T-cell (primary cell): ENCODE data around the gene DDIT4. TPM values are rescaled to one million over a fixed set of nuclear protein-coding genes. Genes with fewer than 3 reads are reported as not detected.

Experiments
- ATAC-seq, 4 experiments: fragments of 200-7000 bp in 3 of 4; fragments of 150-1000 bp in 1 of 4; cut with Tn5 transposase; replicated peaks in 1 of 4; 1 replicate in 3 of 4; 2 replicates in 1 of 4; pipeline ENCODE4 v1.10.0; 2021; ENCODE audit warnings: moderate library complexity in 3 of 4, mild to moderate bottlenecking in 2 of 4, moderate number of reproducible peaks in 1 of 4
- CTCF ChIA-PET, 2 donors: fragments of 300-600 bp; sonication (Branson Sonifier 250); formaldehyde crosslinking; loops; one replicate each; lab custom pipeline; 2022; ENCODE audit warnings: antibody characterized with exemption in 2 of 2; lab: Charles Lee
- POLR2A ChIA-PET, 2 donors: fragments of 300-600 bp; sonication (Branson Sonifier 250); formaldehyde crosslinking; loops; one replicate each; lab custom pipeline; 2022; ENCODE audit warnings: antibody characterized with exemption in 2 of 2; lab: Charles Lee
- DNase-seq, 35 experiments: peaks; one replicate each; pipeline versions ENCODE4 v3.0.0 to v3.0.0-alpha.2; 2013 to 2023
- H3K27ac ChIP-seq: one replicate; pipeline ENCODE4 v1.5.1; 2013; ENCODE audit warnings: low read length
- H3K27me3 ChIP-seq, 2 experiments: replicated peaks in 1 of 2; 1 replicate in 1 of 2; 2 replicates in 1 of 2; pipeline versions ENCODE4 v1.6.1 to v1.7.0; 2013; ENCODE audit warnings: low read length in 1 of 2, mixed read lengths in 1 of 2; ENCODE audit not compliant: control insufficient read depth in 2 of 2, insufficient read depth in 2 of 2; ENCODE audit errors: extremely low read depth in 1 of 2
- H3K36me3 ChIP-seq, 2 donors: 1 replicate in 1 of 2; 2 replicates in 1 of 2; pipeline versions ENCODE4 v1.6.1 to v1.7.0; 2013; ENCODE audit warnings: low read length in 1 of 2; ENCODE audit not compliant: control insufficient read depth in 2 of 2, insufficient read depth in 1 of 2; ENCODE audit errors: extremely low read depth in 1 of 2
- H3K4me1 ChIP-seq, 2 experiments: 1 replicate in 1 of 2; 2 replicates in 1 of 2; pipeline versions ENCODE4 v1.6.1 to v1.7.0; 2013; ENCODE audit warnings: low read length in 2 of 2, mixed read lengths in 1 of 2; ENCODE audit not compliant: insufficient read depth in 2 of 2, control insufficient read depth in 1 of 2; ENCODE audit errors: extremely low read depth in 1 of 2
- H3K4me3 ChIP-seq, 2 donors: 1 replicate in 1 of 2; 2 replicates in 1 of 2; pipeline versions ENCODE4 v1.5.1 to v1.7.0; 2013; ENCODE audit warnings: mild to moderate bottlenecking in 2 of 2, low read length in 1 of 2, moderate library complexity in 1 of 2; ENCODE audit not compliant: control insufficient read depth in 1 of 2; ENCODE audit errors: extremely low read depth in 1 of 2
- H3K9me3 ChIP-seq: 2 replicates; pipeline ENCODE4 v1.7.0; 2013
- H3K27ac Mint-ChIP-seq, 2 donors: one replicate each; pipeline ENCODE4 v1.8.0; 2020 to 2021; ENCODE audit warnings: mild to moderate bottlenecking in 2 of 2, mixed read lengths in 2 of 2
- H3K27me3 Mint-ChIP-seq, 2 donors: one replicate each; pipeline ENCODE4 v1.8.0; 2021 to 2022; ENCODE audit warnings: mixed read lengths in 2 of 2
- H3K36me3 Mint-ChIP-seq: one replicate; pipeline ENCODE4 v1.8.0; 2021; ENCODE audit warnings: mixed read lengths
- H3K4me1 Mint-ChIP-seq, 3 donors: one replicate each; pipeline ENCODE4 v1.8.0; 2020 to 2022; ENCODE audit warnings: mixed read lengths in 3 of 3, mild to moderate bottlenecking in 1 of 3
- H3K4me3 Mint-ChIP-seq, 3 donors: one replicate each; pipeline ENCODE4 v1.8.0; 2020 to 2022; ENCODE audit warnings: mild to moderate bottlenecking in 3 of 3, mixed read lengths in 3 of 3, moderate library complexity in 3 of 3
- H3K9me3 Mint-ChIP-seq, 3 donors: one replicate each; pipeline ENCODE4 v1.8.0; 2020 to 2022; ENCODE audit warnings: mixed read lengths in 3 of 3
- WGBS: methylation state at CpG from one replicate; pipeline ENCODE4 v1.1.5; 2013; ENCODE audit warnings: missing lambda C conversion rate; ENCODE audit not compliant: insufficient coverage; 5-methylcytosine and 5-hydroxymethylcytosine counted together
- total RNA-seq, 35 experiments: library from RNA in 6 of 35; stranded (reverse) in 6 of 35; fragments of 120-200 nt in 1 of 35; gene quantifications; one replicate each; pipeline versions ENCODE4 v1.2.1 to v1.2.4 and lab custom pipeline; 2013 to 2026

DDIT4 gene
- total RNA-seq, 5 donors from 2014 or later (not counting 1 experiment from before 2014, with no cell fraction given), result 39.9 to 326 (median 52.1) TPM

- H3K27ac Mint-ChIP-seq, result peak overlapping the region; percentile 95 to 97
- ATAC-seq (no peak), DNase-seq (no peak)
- H3K36me3 ChIP-seq, result no peaks in the 10 kb centered on the region
- H3K27me3 ChIP-seq, result no peaks in the 10 kb centered on the region
- peaks cover 75 to 83% (median 82%) of the 10 kb centered on the region in 3 donors for H3K4me1 Mint-ChIP-seq
- WGBS, result 24% methylated on average over 5 of the region's 10 CpGs
- H3K27ac ChIP-seq, result peak overlapping the region; percentile 93
- H3K9me3 Mint-ChIP-seq, result no peaks in the 10 kb centered on the region
- H3K4me1 ChIP-seq, result peaks cover 66 to 90% of the 10 kb centered on the region in 2 experiments
- no peaks in the 10 kb centered on the region for H3K36me3 Mint-ChIP-seq
- CTCF ChIA-PET, result interaction anchor here (0.6 to 2.3 kb wide), 7 partner anchors 12 to 591 kb away, joined by 3 to 7 read pairs (median 4); no protein-coding TSS in a partner anchor
- H3K27me3 Mint-ChIP-seq, result no peaks in the 10 kb centered on the region
- peak overlapping the region; percentile 40 to 50 for H3K4me3 ChIP-seq
- H3K4me3 Mint-ChIP-seq, result peak overlapping the region; percentile 56 to 72 (median 66)
- POLR2A ChIA-PET, result interaction anchor here in 1 of 2 donors (0.6 to 1.1 kb wide), 4 partner anchors 22 to 385 kb away, joined by 3 to 9 read pairs (median 4); no protein-coding TSS in a partner anchor
- no peaks in the 10 kb centered on the region for H3K9me3 ChIP-seq
These were observed 44.9 kb downstream of the DDIT4 start for GRCh38 chr10:72318418-72319262.

- no peaks in the 10 kb centered on the region for H3K27me3 Mint-ChIP-seq
- peak overlapping the region; percentile 40 to 50 for H3K4me3 ChIP-seq
- no peaks in the 10 kb centered on the region for H3K36me3 Mint-ChIP-seq
- H3K27me3 ChIP-seq, result no peaks in the 10 kb centered on the region
- no peaks in the 10 kb centered on the region for H3K36me3 ChIP-seq
- whole genome bisulfite sequencing, result under 1% methylated on average over 60 of the region's 60 CpGs
- H3K4me1 ChIP-seq, result peaks cover 69 to 90% of the 10 kb centered on the region in 2 experiments
- H3K4me3 Mint-ChIP-seq, result peak overlapping the region; percentile 66 to 79 (median 72)
- H3K27ac Mint-ChIP-seq, result peak overlapping the region; percentile 97 to 99
- POLR2A ChIA-PET, result interaction anchor here (0.6 to 0.8 kb wide), 6 partner anchors 11 to 564 kb away, joined by 3 to 15 read pairs (median 4); no protein-coding TSS in a partner anchor
- CTCF ChIA-PET, result interaction anchor here (0.7 to 2.5 kb wide), 9 partner anchors 12 to 592 kb away, joined by 3 to 8 read pairs (median 4); partner anchors contain the start of genes ANAPC16 (in 1 of the 2) and ASCC1 (in 1 of the 2)
- H3K27ac ChIP-seq, result peak overlapping the region; percentile 95
- ATAC-seq (peak; percentile 81 to 84 (median 82)), DNase-seq (peak; percentile 72 to 94 (median 85))
- no peaks in the 10 kb centered on the region for H3K9me3 Mint-ChIP-seq
- peaks cover 79 to 87% (median 86%) of the 10 kb centered on the region in 3 donors for H3K4me1 Mint-ChIP-seq
- H3K9me3 ChIP-seq, result no peaks in the 10 kb centered on the region
These were observed 45.9 kb downstream of the DDIT4 start for GRCh38 chr10:72319416-72320254.

GRCh38 chr10:72320676-72321247, 47.0 kb downstream of the DDIT4 start:
- Mint-ChIP-seq H3K4me1 (peaks cover 72 to 82% (median 79%) of the 10 kb centered on the region in 3 donors), H3K36me3 (no peaks in the 10 kb centered on the region), H3K27me3 (no peaks in the 10 kb centered on the region), H3K4me3 (peak overlapping the region; percentile 66 to 79 (median 69)), H3K27ac (peak overlapping the region; percentile 97 to 99), H3K9me3 (no peaks in the 10 kb centered on the region)
- 50% methylated on average over 9 of the region's 12 CpGs for WGBS
- H3K4me3 ChIP-seq, result peak overlapping the region in 1 of 2 donors; percentile 5
- POLR2A ChIA-PET, result interaction anchor here (0.6 to 1.7 kb wide), 7 partner anchors 9 to 241 kb away, joined by 3 to 23 read pairs (median 4); no protein-coding TSS in a partner anchor
- peak overlapping the region; percentile 95 for H3K27ac ChIP-seq
- CTCF ChIA-PET, result interaction anchor here (0.5 to 2.5 kb wide), 7 partner anchors 11 to 264 kb away, joined by 3 to 8 read pairs (median 4); partner anchors contain the start of genes ANAPC16 (in 1 of the 2) and ASCC1 (in 1 of the 2)
- no peaks in the 10 kb centered on the region for H3K36me3 ChIP-seq
- DNase-seq (peak in 5 of 35 experiments; percentile 29 to 67 (median 55)), ATAC-seq (peak; percentile 0 to 13 (median 12))
- H3K27me3 ChIP-seq, result no peaks in the 10 kb centered on the region
- no peaks in the 10 kb centered on the region for H3K9me3 ChIP-seq
- H3K4me1 ChIP-seq, result peaks cover 63 to 89% of the 10 kb centered on the region in 2 experiments

GRCh38 chr10:72321248-72322029, 47.7 kb downstream of the DDIT4 start:
- ChIA-PET CTCF (interaction anchor here (0.5 to 2.5 kb wide), 8 partner anchors 11 to 417 kb away, joined by 3 to 8 read pairs (median 3); partner anchors contain the start of genes ANAPC16 (in 1 of the 2) and ASCC1 (in 1 of the 2)), POLR2A (interaction anchor here (0.9 to 1.7 kb wide), 3 partner anchors 10 to 45 kb away, joined by 3 to 6 read pairs (median 4); no protein-coding TSS in a partner anchor)
- ATAC-seq (no peak), DNase-seq (no peak)
- Mint-ChIP-seq H3K27ac (peak overlapping the region; percentile 97 to 99), H3K9me3 (no peaks in the 10 kb centered on the region), H3K36me3 (no peaks in the 10 kb centered on the region), H3K27me3 (no peaks in the 10 kb centered on the region), H3K4me3 (peak overlapping the region in 1 of 3 donors; percentile 66), H3K4me1 (peaks cover 67 to 77% (median 76%) of the 10 kb centered on the region in 3 donors)
- WGBS, result 86% methylated on average over 4 of the region's 13 CpGs
- Histone ChIP-seq H3K4me1 (peaks cover 56 to 82% of the 10 kb centered on the region in 2 experiments), H3K27ac (peak overlapping the region; percentile 95), H3K9me3 (no peaks in the 10 kb centered on the region), H3K36me3 (no peaks in the 10 kb centered on the region), H3K27me3 (no peaks in the 10 kb centered on the region), H3K4me3 (no peak overlapping the region)

- 85% methylated on average over 2 of the region's 3 CpGs for WGBS
- Histone ChIP-seq H3K9me3 (no peaks in the 10 kb centered on the region), H3K27ac (peak overlapping the region; percentile 26), H3K4me1 (peaks cover 52 to 80% of the 10 kb centered on the region in 2 experiments), H3K36me3 (no peaks in the 10 kb centered on the region), H3K4me3 (no peak overlapping the region), H3K27me3 (no peaks in the 10 kb centered on the region)
- CTCF ChIA-PET, result interaction anchor here (0.6 to 1.2 kb wide), 3 partner anchors 16 to 418 kb away, joined by 3 to 6 read pairs (median 3); no protein-coding TSS in a partner anchor
- H3K27ac Mint-ChIP-seq, result peak overlapping the region; percentile 97 to 99
- ATAC-seq (no peak), DNase-seq (no peak)
- peaks cover 70 to 77% (median 76%) of the 10 kb centered on the region in 3 donors for H3K4me1 Mint-ChIP-seq
- POLR2A ChIA-PET, result interaction anchor here (0.9 to 1.7 kb wide), 3 partner anchors 10 to 46 kb away, joined by 3 to 6 read pairs (median 4); no protein-coding TSS in a partner anchor
- H3K9me3 Mint-ChIP-seq, result no peaks in the 10 kb centered on the region
- peak overlapping the region in 1 of 3 donors; percentile 24 for H3K4me3 Mint-ChIP-seq
- no peaks in the 10 kb centered on the region for H3K27me3 Mint-ChIP-seq
- no peaks in the 10 kb centered on the region for H3K36me3 Mint-ChIP-seq
These were observed 48.2 kb downstream of the DDIT4 start for GRCh38 chr10:72322030-72322279.
